Liver (tissue), 9 donors: ENCODE results near the gene LMOD2. TPM values are rescaled to one million over a fixed set of nuclear protein-coding genes. Genes with fewer than 3 reads are reported as not detected.

ENCODE experiments used
- DNase-seq: peaks from one replicate; pipeline ENCODE4 v3.0.0-alpha.2; 2017; ENCODE audit warnings: low spot score
- H3K27ac ChIP-seq, 2 donors: one replicate each; pipeline ENCODE4 v1.7.0; 2013; ENCODE audit warnings: inconsistent platforms in 2 of 2, low read length in 2 of 2, control low read depth in 1 of 2, low read depth in 1 of 2, mild to moderate bottlenecking in 1 of 2
- H3K27me3 ChIP-seq, 4 donors: one replicate each; pipeline versions ENCODE4 v1.6.1 to v1.7.0; 2013; ENCODE audit warnings: low read length in 3 of 4, inconsistent platforms in 1 of 4, mild to moderate bottlenecking in 1 of 4, moderate library complexity in 1 of 4; ENCODE audit not compliant: control insufficient read depth in 4 of 4, insufficient read depth in 4 of 4
- H3K36me3 ChIP-seq, 4 donors: one replicate each; pipeline versions ENCODE4 v1.6.1 to v1.7.0; 2013; ENCODE audit warnings: low read length in 3 of 4, mild to moderate bottlenecking in 3 of 4, low read depth in 1 of 4, moderate library complexity in 1 of 4; ENCODE audit not compliant: control insufficient read depth in 4 of 4, insufficient read depth in 3 of 4
- H3K4me1 ChIP-seq, 4 donors: one replicate each; pipeline versions ENCODE4 v1.6.1 to v1.7.0; 2013; ENCODE audit warnings: low read length in 3 of 4, mild to moderate bottlenecking in 3 of 4, moderate library complexity in 1 of 4; ENCODE audit not compliant: control insufficient read depth in 4 of 4, insufficient read depth in 4 of 4
- H3K4me3 ChIP-seq, 3 donors: one replicate each; pipeline versions ENCODE4 v1.6.1 to v1.7.0; 2013; ENCODE audit warnings: low read length in 3 of 3, control low read depth in 1 of 3, low read depth in 1 of 3, mild to moderate bottlenecking in 1 of 3
- H3K9ac ChIP-seq, 2 donors: one replicate each; pipeline ENCODE4 v1.7.0; 2013; ENCODE audit warnings: low read length in 2 of 2, mild to moderate bottlenecking in 2 of 2, moderate library complexity in 2 of 2, control low read depth in 1 of 2, low read depth in 1 of 2
- H3K9me3 ChIP-seq, 4 donors: one replicate each; pipeline versions ENCODE4 v1.6.1 to v1.7.0; 2013; ENCODE audit warnings: low read length in 3 of 4; ENCODE audit not compliant: control insufficient read depth in 4 of 4
- FOXA1 ChIP-seq: IDR thresholded peaks from 2 replicates; pipeline ENCODE4 v1.6.1; 2016; ENCODE audit warnings: antibody characterized with exemption
- FOXA2 ChIP-seq: IDR thresholded peaks from 2 replicates; pipeline ENCODE4 v1.6.1; 2016; ENCODE audit warnings: antibody characterized with exemption
- GABPA ChIP-seq, 2 donors: IDR thresholded peaks in 1 of 2; conservative IDR thresholded peaks in 1 of 2; 2 replicates each; pipeline ENCODE4 v1.6.1; 2016; ENCODE audit warnings: antibody characterized with exemption in 2 of 2, mild to moderate bottlenecking in 1 of 2, moderate library complexity in 1 of 2
- HNF4A ChIP-seq, 2 donors: conservative IDR thresholded peaks; 2 replicates each; pipeline ENCODE4 v1.6.1; 2016; ENCODE audit warnings: antibody characterized with exemption in 2 of 2, mild to moderate bottlenecking in 2 of 2
- HNF4G ChIP-seq: IDR thresholded peaks from 2 replicates; pipeline ENCODE4 v1.6.1; 2016; ENCODE audit warnings: antibody characterized with exemption
- JUND ChIP-seq, 2 donors: IDR thresholded peaks; 2 replicates each; pipeline ENCODE4 v1.6.1; 2016; ENCODE audit warnings: antibody characterized with exemption in 2 of 2
- NR2F2 ChIP-seq: IDR thresholded peaks from 2 replicates; pipeline ENCODE4 v1.6.1; 2016; ENCODE audit warnings: antibody characterized with exemption
- RAD21 ChIP-seq, 2 donors: IDR thresholded peaks; 2 replicates each; pipeline ENCODE4 v1.6.1; 2016; ENCODE audit warnings: antibody characterized with exemption in 2 of 2, mild to moderate bottlenecking in 2 of 2
- SP1 ChIP-seq: IDR thresholded peaks from 2 replicates; pipeline ENCODE4 v1.6.1; 2018; ENCODE audit warnings: antibody characterized with exemption, mild to moderate bottlenecking
- TAF1 ChIP-seq: conservative IDR thresholded peaks from 2 replicates; pipeline ENCODE4 v1.6.1; 2016; ENCODE audit warnings: antibody characterized with exemption, mild to moderate bottlenecking
- YY1 ChIP-seq: IDR thresholded peaks from 2 replicates; pipeline ENCODE4 v1.6.1; 2016; ENCODE audit warnings: antibody characterized with exemption, mild to moderate bottlenecking
- WGBS: extraction: QIAGEN DNeasy Blood & Tissue Kit; methylation state at CpG from one replicate; pipeline ENCODE4 v1.1.7; 2013; 5-methylcytosine and 5-hydroxymethylcytosine counted together
- polyA plus RNA-seq, 2 donors: library from polyadenylated mRNA; stranded (reverse) in 1 of 2; unstranded in 1 of 2; fragments of 200-250 nt in 1 of 2; fragments of >200 nt in 1 of 2; fragmentation: Nextera tagmentation in 1 of 2; extraction: Ambion mirVana in 1 of 2; gene quantifications; one replicate each; pipeline versions ENCODE4 v1.2.1 to v1.2.3, GENCODE V29; 2013 to 2015
- total RNA-seq, 2 donors: library from RNA; depleted of rRNA; stranded (reverse); fragments of >200 nt; gene quantifications; one replicate each; pipeline ENCODE4 v1.2.3, GENCODE V29; 2014
- TF ChIP-seq, protein P1 (sequence below): IDR thresholded peaks from 2 replicates; pipeline ENCODE4 v1.6.1; 2016; ENCODE audit warnings: antibody characterized with exemption
- TF ChIP-seq, protein P2 (sequence below): IDR thresholded peaks from 2 replicates; pipeline ENCODE4 v1.6.1; 2016; ENCODE audit warnings: antibody characterized with exemption
- TF ChIP-seq, protein P3 (sequence below): fragments of 150-350 bp; IDR thresholded peaks from 2 replicates; pipeline ENCODE4 v1.5.1; 2017; ENCODE audit warnings: improper control_type of control experiment, low read depth, low read length; ENCODE audit not compliant: missing input control
- TF ChIP-seq, protein P4 (sequence below): IDR thresholded peaks from 2 replicates; pipeline ENCODE4 v1.6.1; 2016; ENCODE audit warnings: antibody characterized with exemption
- TF ChIP-seq, protein P5 (sequence below): IDR thresholded peaks from 2 replicates; pipeline ENCODE4 v1.6.1; 2016; ENCODE audit warnings: antibody characterized with exemption, mild to moderate bottlenecking
- donor health status: healthy.
- donor health status: healthy.
- donor health status: healthy.
- donor health status: healthy.
- donor health status: healthy.

Gene LMOD2
- total and polyA plus RNA-seq, 4 donors = not detected

DNA sequence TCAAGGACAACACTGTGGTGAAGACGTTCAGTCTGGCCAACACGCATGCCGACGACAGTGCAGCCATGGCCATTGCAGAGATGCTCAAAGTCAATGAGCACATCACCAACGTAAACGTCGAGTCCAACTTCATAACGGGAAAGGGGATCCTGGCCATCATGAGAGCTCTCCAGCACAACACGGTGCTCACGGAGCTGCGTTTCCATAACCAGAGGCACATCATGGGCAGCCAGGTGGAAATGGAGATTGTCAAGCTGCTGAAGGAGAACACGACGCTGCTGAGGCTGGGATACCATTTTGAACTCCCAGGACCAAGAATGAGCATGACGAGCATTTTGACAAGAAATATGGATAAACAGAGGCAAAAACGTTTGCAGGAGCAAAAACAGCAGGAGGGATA lies 6.6 kb downstream of the LMOD2 start:
- no peak overlapping the region for H3K4me3 ChIP-seq
- H3K9ac ChIP-seq = no peak overlapping the region
- WGBS = 96% methylated on average over 15 of the region's 15 CpGs
- no peak for DNase-seq
- H3K9me3 ChIP-seq = no peaks in the 10 kb centered on the region
- H3K4me1 ChIP-seq = peaks cover 8 to 24% (median 19%) of the 10 kb centered on the region in 4 donors
- no peak for TF ChIP-seq NR2F2
- TF ChIP-seq, protein P1, sequence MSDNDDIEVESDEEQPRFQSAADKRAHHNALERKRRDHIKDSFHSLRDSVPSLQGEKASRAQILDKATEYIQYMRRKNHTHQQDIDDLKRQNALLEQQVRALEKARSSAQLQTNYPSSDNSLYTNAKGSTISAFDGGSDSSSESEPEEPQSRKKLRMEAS = no peak
- TF ChIP-seq FOXA2 = no peak
- TF ChIP-seq, protein P2, sequence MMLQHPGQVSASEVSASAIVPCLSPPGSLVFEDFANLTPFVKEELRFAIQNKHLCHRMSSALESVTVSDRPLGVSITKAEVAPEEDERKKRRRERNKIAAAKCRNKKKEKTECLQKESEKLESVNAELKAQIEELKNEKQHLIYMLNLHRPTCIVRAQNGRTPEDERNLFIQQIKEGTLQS = no peak
- TF ChIP-seq, protein P3, sequence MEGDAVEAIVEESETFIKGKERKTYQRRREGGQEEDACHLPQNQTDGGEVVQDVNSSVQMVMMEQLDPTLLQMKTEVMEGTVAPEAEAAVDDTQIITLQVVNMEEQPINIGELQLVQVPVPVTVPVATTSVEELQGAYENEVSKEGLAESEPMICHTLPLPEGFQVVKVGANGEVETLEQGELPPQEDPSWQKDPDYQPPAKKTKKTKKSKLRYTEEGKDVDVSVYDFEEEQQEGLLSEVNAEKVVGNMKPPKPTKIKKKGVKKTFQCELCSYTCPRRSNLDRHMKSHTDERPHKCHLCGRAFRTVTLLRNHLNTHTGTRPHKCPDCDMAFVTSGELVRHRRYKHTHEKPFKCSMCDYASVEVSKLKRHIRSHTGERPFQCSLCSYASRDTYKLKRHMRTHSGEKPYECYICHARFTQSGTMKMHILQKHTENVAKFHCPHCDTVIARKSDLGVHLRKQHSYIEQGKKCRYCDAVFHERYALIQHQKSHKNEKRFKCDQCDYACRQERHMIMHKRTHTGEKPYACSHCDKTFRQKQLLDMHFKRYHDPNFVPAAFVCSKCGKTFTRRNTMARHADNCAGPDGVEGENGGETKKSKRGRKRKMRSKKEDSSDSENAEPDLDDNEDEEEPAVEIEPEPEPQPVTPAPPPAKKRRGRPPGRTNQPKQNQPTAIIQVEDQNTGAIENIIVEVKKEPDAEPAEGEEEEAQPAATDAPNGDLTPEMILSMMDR = no peak
- TF ChIP-seq, protein P4, sequence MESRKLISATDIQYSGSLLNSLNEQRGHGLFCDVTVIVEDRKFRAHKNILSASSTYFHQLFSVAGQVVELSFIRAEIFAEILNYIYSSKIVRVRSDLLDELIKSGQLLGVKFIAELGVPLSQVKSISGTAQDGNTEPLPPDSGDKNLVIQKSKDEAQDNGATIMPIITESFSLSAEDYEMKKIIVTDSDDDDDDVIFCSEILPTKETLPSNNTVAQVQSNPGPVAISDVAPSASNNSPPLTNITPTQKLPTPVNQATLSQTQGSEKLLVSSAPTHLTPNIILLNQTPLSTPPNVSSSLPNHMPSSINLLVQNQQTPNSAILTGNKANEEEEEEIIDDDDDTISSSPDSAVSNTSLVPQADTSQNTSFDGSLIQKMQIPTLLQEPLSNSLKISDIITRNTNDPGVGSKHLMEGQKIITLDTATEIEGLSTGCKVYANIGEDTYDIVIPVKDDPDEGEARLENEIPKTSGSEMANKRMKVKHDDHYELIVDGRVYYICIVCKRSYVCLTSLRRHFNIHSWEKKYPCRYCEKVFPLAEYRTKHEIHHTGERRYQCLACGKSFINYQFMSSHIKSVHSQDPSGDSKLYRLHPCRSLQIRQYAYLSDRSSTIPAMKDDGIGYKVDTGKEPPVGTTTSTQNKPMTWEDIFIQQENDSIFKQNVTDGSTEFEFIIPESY = no peak
- TF ChIP-seq, protein P5, sequence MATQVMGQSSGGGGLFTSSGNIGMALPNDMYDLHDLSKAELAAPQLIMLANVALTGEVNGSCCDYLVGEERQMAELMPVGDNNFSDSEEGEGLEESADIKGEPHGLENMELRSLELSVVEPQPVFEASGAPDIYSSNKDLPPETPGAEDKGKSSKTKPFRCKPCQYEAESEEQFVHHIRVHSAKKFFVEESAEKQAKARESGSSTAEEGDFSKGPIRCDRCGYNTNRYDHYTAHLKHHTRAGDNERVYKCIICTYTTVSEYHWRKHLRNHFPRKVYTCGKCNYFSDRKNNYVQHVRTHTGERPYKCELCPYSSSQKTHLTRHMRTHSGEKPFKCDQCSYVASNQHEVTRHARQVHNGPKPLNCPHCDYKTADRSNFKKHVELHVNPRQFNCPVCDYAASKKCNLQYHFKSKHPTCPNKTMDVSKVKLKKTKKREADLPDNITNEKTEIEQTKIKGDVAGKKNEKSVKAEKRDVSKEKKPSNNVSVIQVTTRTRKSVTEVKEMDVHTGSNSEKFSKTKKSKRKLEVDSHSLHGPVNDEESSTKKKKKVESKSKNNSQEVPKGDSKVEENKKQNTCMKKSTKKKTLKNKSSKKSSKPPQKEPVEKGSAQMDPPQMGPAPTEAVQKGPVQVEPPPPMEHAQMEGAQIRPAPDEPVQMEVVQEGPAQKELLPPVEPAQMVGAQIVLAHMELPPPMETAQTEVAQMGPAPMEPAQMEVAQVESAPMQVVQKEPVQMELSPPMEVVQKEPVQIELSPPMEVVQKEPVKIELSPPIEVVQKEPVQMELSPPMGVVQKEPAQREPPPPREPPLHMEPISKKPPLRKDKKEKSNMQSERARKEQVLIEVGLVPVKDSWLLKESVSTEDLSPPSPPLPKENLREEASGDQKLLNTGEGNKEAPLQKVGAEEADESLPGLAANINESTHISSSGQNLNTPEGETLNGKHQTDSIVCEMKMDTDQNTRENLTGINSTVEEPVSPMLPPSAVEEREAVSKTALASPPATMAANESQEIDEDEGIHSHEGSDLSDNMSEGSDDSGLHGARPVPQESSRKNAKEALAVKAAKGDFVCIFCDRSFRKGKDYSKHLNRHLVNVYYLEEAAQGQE = no peak
- no peak for TF ChIP-seq GABPA (IDR thresholded peaks at IDR 0.05 in 1 of 2, conservative IDR thresholded peaks at IDR 0.05 in 1 of 2)
- no peak for TF ChIP-seq RAD21 (IDR thresholded peaks at IDR 0.05)
- TF ChIP-seq TAF1 = no peak
- no peak for TF ChIP-seq HNF4A (conservative IDR thresholded peaks at IDR 0.05)
- no peak for TF ChIP-seq JUND (IDR thresholded peaks at IDR 0.05)
- TF ChIP-seq SP1 = no peak
- H3K27ac ChIP-seq = no peak overlapping the region
- H3K27me3 ChIP-seq = no peaks in the 10 kb centered on the region
- no peaks in the 10 kb centered on the region for H3K36me3 ChIP-seq

DNA sequence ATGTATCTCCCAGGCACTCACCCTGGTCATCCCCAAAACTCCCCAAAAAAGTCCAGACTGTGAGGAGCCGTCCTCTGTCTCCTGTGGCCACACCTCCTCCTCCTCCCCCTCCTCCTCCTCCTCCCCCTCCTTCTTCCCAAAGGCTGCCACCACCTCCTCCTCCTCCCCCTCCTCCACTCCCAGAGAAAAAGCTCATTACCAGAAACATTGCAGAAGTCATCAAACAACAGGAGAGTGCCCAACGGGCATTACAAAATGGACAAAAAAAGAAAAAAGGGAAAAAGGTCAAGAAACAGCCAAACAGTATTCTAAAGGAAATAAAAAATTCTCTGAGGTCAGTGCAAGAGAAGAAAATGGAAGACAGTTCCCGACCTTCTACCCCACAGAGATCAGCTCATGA lies 7.1 kb downstream of the LMOD2 start:
- TF ChIP-seq, protein P1 = no peak
- TF ChIP-seq FOXA2 (no peak), YY1 (no peak), RAD21 (IDR thresholded peaks at IDR 0.05) (no peak), FOXA1 (no peak), GABPA (IDR thresholded peaks at IDR 0.05 in 1 of 2, conservative IDR thresholded peaks at IDR 0.05 in 1 of 2) (no peak), HNF4G (no peak), SP1 (no peak), JUND (IDR thresholded peaks at IDR 0.05) (no peak), NR2F2 (no peak), TAF1 (no peak), HNF4A (conservative IDR thresholded peaks at IDR 0.05) (no peak)
- TF ChIP-seq, protein P4 = no peak
- TF ChIP-seq, protein P5 = no peak
- TF ChIP-seq, protein P2 = no peak
- no peaks in the 10 kb centered on the region for H3K27me3 ChIP-seq
- DNase-seq = no peak
- no peak overlapping the region for H3K9ac ChIP-seq
- no peaks in the 10 kb centered on the region for H3K36me3 ChIP-seq
- H3K4me1 ChIP-seq = peaks cover 8 to 24% (median 19%) of the 10 kb centered on the region in 4 donors
- WGBS = 79% methylated on average over 3 of the region's 3 CpGs
- no peak overlapping the region for H3K27ac ChIP-seq
- no peak overlapping the region for H3K4me3 ChIP-seq
- H3K9me3 ChIP-seq = no peaks in the 10 kb centered on the region
